Measurements from ENCODE around the gene HNF4A. TPM values are rescaled to one million over a fixed set of nuclear protein-coding genes. Genes with fewer than 3 reads are reported as not detected.
A peak's percentile ranks its signal among the peaks of the same experiment; 100 is the strongest.

The HNF4A gene
- total and polyA plus RNA-seq, 2 of the 13 experiments (the other 11 are each of a cell fraction or from before 2014, with no cell fraction given): 80.9 to 169 TPM

DNA sequence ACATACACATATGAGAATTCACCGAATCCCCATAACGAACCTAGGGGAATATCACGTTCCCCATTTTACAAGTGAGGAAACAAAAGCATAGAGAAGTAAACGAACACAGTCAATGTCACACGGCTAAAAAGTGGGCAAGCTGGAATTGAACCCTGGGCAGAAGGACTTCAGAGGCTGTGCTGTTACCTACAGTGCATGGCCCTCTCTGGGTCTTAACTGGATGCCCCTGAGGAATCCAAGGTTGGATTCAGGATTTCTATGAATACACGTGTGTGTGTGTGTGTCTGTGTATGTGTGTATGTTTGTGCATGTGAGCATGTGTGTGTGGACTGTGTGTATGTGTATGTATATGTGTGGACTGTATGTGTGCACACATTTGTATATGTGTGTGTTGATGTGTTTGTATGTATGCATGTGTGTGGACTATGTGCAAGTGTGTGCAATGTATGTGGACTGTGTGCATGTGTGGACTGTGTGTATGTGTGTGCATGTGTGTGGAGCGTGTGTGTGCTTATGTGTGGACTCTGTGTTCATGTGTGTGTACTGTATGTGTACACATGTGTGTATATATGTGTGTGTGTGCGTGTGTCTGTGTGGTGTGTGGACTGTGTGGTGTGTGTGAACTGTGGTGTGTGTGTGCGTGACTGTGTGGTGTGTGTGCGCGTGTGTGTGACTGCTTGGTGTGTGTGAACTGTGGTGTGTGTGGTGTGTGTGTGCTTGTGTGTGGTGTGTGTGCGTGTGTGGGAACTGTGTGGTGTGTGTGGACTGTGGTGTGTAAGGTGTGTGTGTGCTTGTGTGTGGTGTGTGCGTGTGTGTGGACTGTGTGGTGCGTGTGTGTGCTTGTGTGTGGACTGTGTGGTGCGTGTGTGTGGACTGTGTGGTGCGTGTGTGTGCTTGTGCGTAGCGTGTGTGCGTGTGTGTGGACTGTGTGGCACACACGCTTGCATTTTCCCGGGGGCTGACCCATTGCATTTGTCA lies 49.0 kb downstream of the HNF4A start (continued):
- TF ChIP-seq, protein P1, sequence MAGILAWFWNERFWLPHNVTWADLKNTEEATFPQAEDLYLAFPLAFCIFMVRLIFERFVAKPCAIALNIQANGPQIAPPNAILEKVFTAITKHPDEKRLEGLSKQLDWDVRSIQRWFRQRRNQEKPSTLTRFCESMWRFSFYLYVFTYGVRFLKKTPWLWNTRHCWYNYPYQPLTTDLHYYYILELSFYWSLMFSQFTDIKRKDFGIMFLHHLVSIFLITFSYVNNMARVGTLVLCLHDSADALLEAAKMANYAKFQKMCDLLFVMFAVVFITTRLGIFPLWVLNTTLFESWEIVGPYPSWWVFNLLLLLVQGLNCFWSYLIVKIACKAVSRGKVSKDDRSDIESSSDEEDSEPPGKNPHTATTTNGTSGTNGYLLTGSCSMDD (CRISPR knock-in tag; IDR thresholded peaks at IDR 0.05): no peak
- TF ChIP-seq ZNF407 (CRISPR knock-in tag; IDR thresholded peaks at IDR 0.05; ENCODE audit: not compliant biosample characterization) (no peak), RAD51 (IDR thresholded peaks at IDR 0.05; ENCODE audit: borderline replicate concordance) (0 out of 2 replicates have a peak, but pooled peaks have one; percentile 32), ZNF263 (CRISPR knock-in tag; IDR thresholded peaks at IDR 0.05) (no peak), FOXA1 (IDR thresholded peaks at IDR 0.05) (0 out of 2 replicates have a peak, but pooled peaks have one; percentile 15), FOXA1 (CRISPR knock-in tag; IDR thresholded peaks at IDR 0.05) (no peak), ZNF34 (CRISPR knock-in tag; IDR thresholded peaks at IDR 0.05; ENCODE audit: borderline replicate concordance) (no peak), RELA (CRISPR knock-in tag; IDR thresholded peaks at IDR 0.05) (no peak), PPARG (CRISPR knock-in tag; conservative IDR thresholded peaks at IDR 0.05) (no peak), MTERF4 (CRISPR knock-in tag; IDR thresholded peaks at IDR 0.05) (0 out of 2 replicates have a peak, but pooled peaks have one; percentile 70), ZFP1 (CRISPR knock-in tag; IDR thresholded peaks at IDR 0.05) (no peak), SKI (IDR thresholded peaks at IDR 0.05; ENCODE audit: partially characterized antibody) (no peak)
- TF ChIP-seq, protein P2, sequence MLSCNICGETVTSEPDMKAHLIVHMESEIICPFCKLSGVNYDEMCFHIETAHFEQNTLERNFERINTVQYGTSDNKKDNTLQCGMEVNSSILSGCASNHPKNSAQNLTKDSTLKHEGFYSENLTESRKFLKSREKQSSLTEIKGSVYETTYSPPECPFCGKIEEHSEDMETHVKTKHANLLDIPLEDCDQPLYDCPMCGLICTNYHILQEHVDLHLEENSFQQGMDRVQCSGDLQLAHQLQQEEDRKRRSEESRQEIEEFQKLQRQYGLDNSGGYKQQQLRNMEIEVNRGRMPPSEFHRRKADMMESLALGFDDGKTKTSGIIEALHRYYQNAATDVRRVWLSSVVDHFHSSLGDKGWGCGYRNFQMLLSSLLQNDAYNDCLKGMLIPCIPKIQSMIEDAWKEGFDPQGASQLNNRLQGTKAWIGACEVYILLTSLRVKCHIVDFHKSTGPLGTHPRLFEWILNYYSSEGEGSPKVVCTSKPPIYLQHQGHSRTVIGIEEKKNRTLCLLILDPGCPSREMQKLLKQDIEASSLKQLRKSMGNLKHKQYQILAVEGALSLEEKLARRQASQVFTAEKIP (CRISPR knock-in tag; IDR thresholded peaks at IDR 0.05; ENCODE audit: borderline replicate concordance): no peak
- TF ChIP-seq, protein P3, sequence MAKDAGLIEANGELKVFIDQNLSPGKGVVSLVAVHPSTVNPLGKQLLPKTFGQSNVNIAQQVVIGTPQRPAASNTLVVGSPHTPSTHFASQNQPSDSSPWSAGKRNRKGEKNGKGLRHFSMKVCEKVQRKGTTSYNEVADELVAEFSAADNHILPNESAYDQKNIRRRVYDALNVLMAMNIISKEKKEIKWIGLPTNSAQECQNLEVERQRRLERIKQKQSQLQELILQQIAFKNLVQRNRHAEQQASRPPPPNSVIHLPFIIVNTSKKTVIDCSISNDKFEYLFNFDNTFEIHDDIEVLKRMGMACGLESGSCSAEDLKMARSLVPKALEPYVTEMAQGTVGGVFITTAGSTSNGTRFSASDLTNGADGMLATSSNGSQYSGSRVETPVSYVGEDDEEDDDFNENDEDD (CRISPR knock-in tag; IDR thresholded peaks at IDR 0.05; ENCODE audit: borderline replicate concordance): no peak
